Measurements from ENCODE around the gene SIPA1. TPM values are rescaled to one million over a fixed set of nuclear protein-coding genes. Genes with fewer than 3 reads are reported as not detected.

The SIPA1 gene
- total RNA-seq, 6 experiments from 2014 or later: 23.0 to 41.3 (median 38.3) TPM

GRCh38 chr11:65629579-65629978 lies 8.3 kb upstream of the SIPA1 start:
- no peak for DNase-seq
- Mint-ChIP-seq H3K27me3 (ENCODE audit: insufficient read depth) (no peaks in the 10 kb centered on the region), H3K4me1 (ENCODE audit: low read depth) (no peaks in the 10 kb centered on the region), H3K27ac (no peak overlapping the region), H3K36me3 (ENCODE audit: low read depth) (no peaks in the 10 kb centered on the region), H3K4me3 (no peak overlapping the region), H3K9me3 (no peaks in the 10 kb centered on the region)
- TF ChIP-seq, protein P1, sequence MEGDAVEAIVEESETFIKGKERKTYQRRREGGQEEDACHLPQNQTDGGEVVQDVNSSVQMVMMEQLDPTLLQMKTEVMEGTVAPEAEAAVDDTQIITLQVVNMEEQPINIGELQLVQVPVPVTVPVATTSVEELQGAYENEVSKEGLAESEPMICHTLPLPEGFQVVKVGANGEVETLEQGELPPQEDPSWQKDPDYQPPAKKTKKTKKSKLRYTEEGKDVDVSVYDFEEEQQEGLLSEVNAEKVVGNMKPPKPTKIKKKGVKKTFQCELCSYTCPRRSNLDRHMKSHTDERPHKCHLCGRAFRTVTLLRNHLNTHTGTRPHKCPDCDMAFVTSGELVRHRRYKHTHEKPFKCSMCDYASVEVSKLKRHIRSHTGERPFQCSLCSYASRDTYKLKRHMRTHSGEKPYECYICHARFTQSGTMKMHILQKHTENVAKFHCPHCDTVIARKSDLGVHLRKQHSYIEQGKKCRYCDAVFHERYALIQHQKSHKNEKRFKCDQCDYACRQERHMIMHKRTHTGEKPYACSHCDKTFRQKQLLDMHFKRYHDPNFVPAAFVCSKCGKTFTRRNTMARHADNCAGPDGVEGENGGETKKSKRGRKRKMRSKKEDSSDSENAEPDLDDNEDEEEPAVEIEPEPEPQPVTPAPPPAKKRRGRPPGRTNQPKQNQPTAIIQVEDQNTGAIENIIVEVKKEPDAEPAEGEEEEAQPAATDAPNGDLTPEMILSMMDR (IDR thresholded peaks at IDR 0.05): no peak

DNA sequence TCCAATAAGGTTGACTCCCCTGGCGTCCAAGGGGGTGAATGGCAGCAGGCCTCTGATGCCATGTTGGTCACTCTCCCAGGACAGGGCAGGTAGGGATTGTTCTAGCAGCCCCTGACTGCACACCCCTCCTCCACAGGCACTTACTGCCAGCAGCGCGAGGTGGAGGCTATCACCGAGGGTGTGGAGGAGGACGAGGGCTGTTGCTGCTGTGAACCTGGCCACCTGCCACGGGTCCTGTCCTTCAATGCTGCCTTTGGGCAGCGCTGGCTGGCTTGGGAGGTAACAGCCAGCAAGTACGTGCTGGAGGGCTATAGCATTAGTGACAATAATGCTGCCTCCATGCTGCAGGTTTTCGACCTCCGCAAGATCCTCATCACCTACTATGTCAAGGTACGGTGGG lies 7.7 kb upstream of the SIPA1 start:
- H3K4me1 Mint-ChIP-seq (ENCODE audit: low read depth): no peaks in the 10 kb centered on the region
- no peaks in the 10 kb centered on the region for H3K36me3 Mint-ChIP-seq (ENCODE audit: low read depth)
- no peaks in the 10 kb centered on the region for H3K27me3 Mint-ChIP-seq (ENCODE audit: insufficient read depth)
- no peak for DNase-seq
- no peak overlapping the region for H3K4me3 Mint-ChIP-seq
- TF ChIP-seq, protein P1 (IDR thresholded peaks at IDR 0.05): no peak
- H3K9me3 Mint-ChIP-seq: no peaks in the 10 kb centered on the region
- no peak overlapping the region for H3K27ac Mint-ChIP-seq

DNA sequence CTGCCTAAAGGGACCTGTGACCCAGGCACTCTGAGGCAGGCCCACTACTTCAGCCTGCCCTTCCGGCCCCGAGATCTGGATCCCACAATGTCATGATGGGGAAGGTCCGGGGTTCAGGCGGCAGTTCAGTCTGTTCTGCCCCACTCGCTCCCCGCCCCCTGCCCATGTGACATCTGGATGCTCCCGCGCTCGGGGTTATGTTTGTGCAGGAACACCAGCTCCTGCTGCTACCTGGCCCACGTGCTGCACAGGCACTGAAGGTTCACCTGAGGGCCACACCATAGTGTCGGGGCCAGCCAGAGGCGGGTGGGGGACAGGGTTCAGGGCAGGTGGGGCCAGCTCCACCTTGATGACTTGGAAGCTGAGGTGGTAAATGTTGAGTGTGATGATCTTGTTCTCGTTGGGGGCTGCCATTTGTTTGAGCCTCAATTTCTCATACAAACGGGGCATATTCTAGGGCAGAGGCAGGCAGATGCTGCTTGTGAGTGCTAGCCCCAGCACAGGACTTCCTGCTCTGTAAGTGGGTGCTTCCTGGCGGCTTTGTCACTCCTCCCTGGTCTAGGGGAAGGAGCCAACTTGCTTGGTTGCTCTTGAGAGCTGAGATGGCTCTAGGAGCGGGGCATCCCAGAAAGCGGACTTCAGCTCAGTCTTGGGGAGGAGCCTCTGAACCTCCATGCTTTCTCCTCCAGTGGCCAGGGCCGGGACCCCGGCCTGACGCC lies 4.4 kb upstream of the SIPA1 start:
- DNase-seq: no peak
- Mint-ChIP-seq H3K36me3 (ENCODE audit: low read depth) (no peaks in the 10 kb centered on the region; the same call in 1 of the 2 replicates), H3K27ac (no peak overlapping the region), H3K4me3 (no peak overlapping the region), H3K9me3 (no peaks in the 10 kb centered on the region), H3K27me3 (ENCODE audit: insufficient read depth) (no peaks in the 10 kb centered on the region), H3K4me1 (ENCODE audit: low read depth) (peaks cover 13% of the 10 kb centered on the region)
- TF ChIP-seq, protein P1 (IDR thresholded peaks at IDR 0.05): no peak

DNA sequence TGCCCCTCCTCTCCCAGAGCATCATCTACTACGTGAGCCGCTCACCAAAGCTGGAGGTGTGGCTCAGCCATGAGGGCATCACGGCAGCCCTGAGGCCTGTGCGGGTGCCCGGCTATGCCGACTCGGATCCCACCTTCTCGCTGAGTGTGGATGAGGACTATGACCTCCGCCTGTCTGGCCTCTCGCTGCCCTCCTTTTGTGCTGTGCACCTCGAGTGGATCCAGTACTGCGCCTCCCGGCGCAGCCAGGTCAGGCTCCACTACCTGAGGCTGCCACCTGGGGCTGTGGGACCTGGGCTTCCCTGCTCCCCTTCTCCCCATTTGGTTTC lies 3.8 kb upstream of the SIPA1 start:
- Mint-ChIP-seq H3K9me3 (no peaks in the 10 kb centered on the region), H3K4me3 (no peak overlapping the region), H3K27me3 (ENCODE audit: insufficient read depth) (no peaks in the 10 kb centered on the region), H3K36me3 (ENCODE audit: low read depth) (no peaks in the 10 kb centered on the region; the same call in 1 of the 2 replicates), H3K4me1 (ENCODE audit: low read depth) (peaks cover 18% of the 10 kb centered on the region), H3K27ac (no peak overlapping the region)
- TF ChIP-seq, protein P1 (IDR thresholded peaks at IDR 0.05): no peak
- DNase-seq: no peak

- Mint-ChIP-seq H3K4me3 (no peak overlapping the region), H3K4me1 (ENCODE audit: low read depth) (peaks cover 19% of the 10 kb centered on the region), H3K27me3 (ENCODE audit: insufficient read depth) (0 out of 2 replicates have a peak, but pooled peaks cover 1% of the 10 kb centered on the region), H3K36me3 (ENCODE audit: low read depth) (no peaks in the 10 kb centered on the region; the same call in 1 of the 2 replicates), H3K9me3 (no peaks in the 10 kb centered on the region), H3K27ac (no peak overlapping the region)
- no peak for DNase-seq
- TF ChIP-seq, protein P1 (IDR thresholded peaks at IDR 0.05): no peak
Measured at GRCh38 chr11:65634440-65634839, 3.5 kb upstream of the SIPA1 start.
